Transverse colon (tissue), 3 donors: ENCODE data around the gene CORO2A.
A peak's percentile ranks its signal among the peaks of the same experiment; 100 is the strongest.

ENCODE experiments used
- CTCF ChIP-seq, 5 experiments: fragments of 200-600 bp in 3 of 5; fragments of 450-650 bp in 2 of 5; sonication (generic) in 3 of 5; IDR thresholded peaks; 1 replicate in 2 of 5; 2 replicates in 3 of 5; pipeline ENCODE4 v1.5.1; 2016 to 2017; ENCODE audit warnings: antibody characterized with exemption in 5 of 5, inconsistent platforms in 3 of 5, mild to moderate bottlenecking in 2 of 5, moderate library complexity in 1 of 5
- POLR2A ChIP-seq: fragments of 450-650 bp; IDR thresholded peaks from one replicate; pipeline ENCODE4 v1.6.1; 2016; ENCODE audit warnings: antibody characterized with exemption, mild to moderate bottlenecking, moderate library complexity

GRCh38 chr9:98083566-98084183 lies 108.8 kb downstream of the CORO2A start:
- TF ChIP-seq POLR2A (peak; percentile 9), CTCF (IDR thresholded peaks at IDR 0.05) (no peak)
